ENCODE results near the gene F3. TPM values are rescaled to one million over a fixed set of nuclear protein-coding genes. Genes with fewer than 3 reads are reported as not detected.

The F3 gene
- total RNA-seq, result 22.3 and 39.2 TPM in 2 replicates

DNA sequence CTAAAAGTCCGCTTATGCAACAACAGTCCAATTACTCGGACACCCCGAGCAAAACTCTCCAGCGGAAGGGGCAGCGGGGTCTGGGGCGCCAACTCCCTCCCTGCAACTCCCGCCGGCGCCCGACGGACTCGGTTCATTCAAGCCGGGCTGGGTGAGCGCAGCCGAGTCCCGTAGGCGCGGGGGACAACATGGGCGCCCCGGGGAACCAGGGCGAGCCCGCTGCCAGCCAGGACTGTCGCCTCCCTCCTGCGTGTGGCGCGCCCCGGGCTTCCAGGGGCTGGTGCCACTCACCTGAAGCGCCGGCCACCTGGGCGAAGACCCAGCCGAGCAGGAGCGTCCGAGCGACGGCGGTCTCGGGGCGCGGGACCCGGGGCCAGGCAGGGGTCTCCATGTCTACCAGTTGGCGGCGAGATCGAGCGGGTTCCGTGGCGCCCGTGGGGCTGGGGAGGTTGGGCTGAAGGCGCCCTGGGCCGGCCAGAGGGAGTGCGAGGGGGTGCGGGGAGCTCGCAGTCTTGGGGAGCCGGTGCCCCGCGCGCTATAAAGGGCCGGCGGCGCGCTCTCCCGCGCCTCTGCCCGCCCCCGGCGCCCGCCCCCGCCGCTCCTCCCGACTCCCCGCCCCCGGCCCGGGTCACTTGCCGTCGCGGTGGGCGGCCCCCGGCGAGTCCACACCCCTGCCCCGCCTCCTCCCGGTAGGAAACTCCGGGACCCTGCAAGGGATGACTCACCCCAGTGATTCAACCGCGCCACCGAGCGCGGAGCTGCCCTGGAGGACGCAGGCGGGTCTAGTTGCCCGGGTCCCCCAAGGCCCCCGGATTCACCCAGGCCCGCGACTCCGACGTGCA lies at the start of gene F3:
F3 (minus strand) TSS at position 514 of the 842 bp plus-strand sequence; CDS start at position 391, 123 bp downstream.

Other genes with a start within 250 kb of the F3 start
- gene ABCD3, start 123.4 kb downstream of the F3 start, total RNA-seq, result 20.6 and 22.5 TPM in 2 replicates

All from cardiac ventricle fibroblast (primary cell).